H1 (cell line): ENCODE results near the gene LAIR1. TPM values are rescaled to one million over a fixed set of nuclear protein-coding genes. Genes with fewer than 3 reads are reported as not detected.

Experiments
- CTCF ChIA-PET: fragments of 300-600 bp; sonication (Branson Sonifier 250); formaldehyde crosslinking; loops from one replicate; lab custom pipeline; 2021; ENCODE audit not compliant: partially characterized antibody; lab: Charles Lee
- POLR2A ChIA-PET: fragments of 300-600 bp; sonication (Branson Sonifier 250); formaldehyde crosslinking; loops from one replicate; lab custom pipeline; 2021; ENCODE audit warnings: inconsistent platforms; ENCODE audit not compliant: partially characterized antibody; lab: Charles Lee
- DNase-seq, 2 experiments: peaks; one replicate each; pipeline versions ENCODE4 v3.0.0 to v3.0.0-alpha.2; 2010 to 2022; ENCODE audit warnings: low spot score in 2 of 2, low read depth in 1 of 2, mixed read lengths in 1 of 2
- FAIRE-seq: peaks from 2 replicates; lab custom pipeline; 2011; peaks lifted over from hg19 to GRCh38; lab: Jason Lieb, UNC
- H2AFZ ChIP-seq: 2 replicates; pipeline ENCODE4 v1.8.1; 2012; ENCODE audit warnings: low read length, inconsistent platforms
- H2AK5ac ChIP-seq: 2 replicates; pipeline ENCODE4 v1.6.1; 2013; ENCODE audit warnings: low read depth, low read length
- H2BK120ac ChIP-seq: replicated peaks from 2 replicates; pipeline ENCODE3; 2013; ENCODE audit warnings: low read depth, low read length, inconsistent platforms
- H2BK12ac ChIP-seq: 2 replicates; pipeline ENCODE4 v1.6.1; 2013; ENCODE audit warnings: low read depth, low read length
- H2BK15ac ChIP-seq: 2 replicates; pipeline ENCODE4 v1.6.1; 2013; ENCODE audit warnings: low read length
- H2BK20ac ChIP-seq: 2 replicates; pipeline ENCODE4 v1.6.1; 2013; ENCODE audit warnings: low read length
- H2BK5ac ChIP-seq: 2 replicates; pipeline ENCODE4 v1.6.1; 2013; ENCODE audit warnings: low read depth, low read length
- H3K14ac ChIP-seq: 2 replicates; pipeline ENCODE4 v1.6.1; 2013; ENCODE audit warnings: inconsistent platforms; ENCODE audit not compliant: insufficient read length
- H3K18ac ChIP-seq: 2 replicates; pipeline ENCODE4 v1.6.1; 2013; ENCODE audit warnings: low read length; ENCODE audit errors: extremely low read depth
- H3K23ac ChIP-seq: 2 replicates; pipeline ENCODE4 v1.6.1; 2013; ENCODE audit warnings: inconsistent platforms; ENCODE audit not compliant: insufficient read length
- H3K23me2 ChIP-seq: 2 replicates; pipeline ENCODE4 v1.6.1; 2013; ENCODE audit warnings: low read depth, low read length
- H3K27ac ChIP-seq: 2 replicates; pipeline ENCODE4 v1.6.1; 2011; ENCODE audit warnings: low read depth, low read length, inconsistent platforms
- H3K27me3 ChIP-seq, 4 experiments: replicated peaks in 1 of 4; 1 replicate in 1 of 4; 2 replicates in 3 of 4; pipeline versions ENCODE4 v1.6.1 to v1.8.1; 2011 to 2013; ENCODE audit warnings: low read length in 3 of 4, mild to moderate bottlenecking in 3 of 4, inconsistent platforms in 2 of 4, mixed read lengths in 2 of 4, moderate library complexity in 1 of 4; ENCODE audit not compliant: control insufficient read depth in 3 of 4, insufficient read depth in 3 of 4; ENCODE audit errors: extremely low read depth in 1 of 4
- H3K36me3 ChIP-seq, 4 experiments: 2 replicates each; pipeline versions ENCODE4 v1.6.1 to v1.8.1; 2011 to 2013; ENCODE audit warnings: mild to moderate bottlenecking in 4 of 4, low read length in 3 of 4, moderate library complexity in 2 of 4, control low read depth in 1 of 4, inconsistent platforms in 1 of 4; ENCODE audit not compliant: insufficient read depth in 4 of 4, control insufficient read depth in 2 of 4
- H3K4ac ChIP-seq: replicated peaks from 2 replicates; pipeline ENCODE3; 2013; ENCODE audit warnings: low read length, low read depth, mixed read lengths, inconsistent platforms; ENCODE audit not compliant: insufficient read length
- H3K4me1 ChIP-seq, 4 experiments: replicated peaks in 1 of 4; 1 replicate in 1 of 4; 2 replicates in 3 of 4; pipeline versions ENCODE4 v1.6.1 to v1.8.1; 2011 to 2013; ENCODE audit warnings: low read length in 3 of 4, inconsistent platforms in 2 of 4, mixed read lengths in 1 of 4; ENCODE audit not compliant: insufficient read depth in 4 of 4, control insufficient read depth in 3 of 4
- H3K4me2 ChIP-seq, 2 experiments: 2 replicates each; pipeline versions ENCODE4 v1.6.1 to v1.8.1; 2011 to 2013; ENCODE audit warnings: low read depth in 2 of 2, low read length in 2 of 2, control low read depth in 1 of 2, inconsistent platforms in 1 of 2, mild to moderate bottlenecking in 1 of 2; ENCODE audit not compliant: insufficient read depth in 1 of 2
- H3K4me3 ChIP-seq, 4 experiments: fragments of 200-600, 300-600 bp in 1 of 4; sonication (generic), shearing (Covaris generic), sonication (Bioruptor Twin) in 1 of 4; 2 replicates each; pipeline versions ENCODE4 v1.5.1 to v1.8.1; 2011 to 2016; ENCODE audit warnings: low read length in 4 of 4, low read depth in 3 of 4, control low read depth in 2 of 4, inconsistent platforms in 2 of 4, mild to moderate bottlenecking in 2 of 4, mixed read lengths in 1 of 4, moderate library complexity in 1 of 4; ENCODE audit not compliant: insufficient read depth in 2 of 4; ENCODE audit errors: extremely low read depth in 1 of 4
- H3K56ac ChIP-seq: replicated peaks from 2 replicates; pipeline ENCODE3; 2013; ENCODE audit warnings: low read depth, mild to moderate bottlenecking, mixed read lengths, low read length, inconsistent platforms; ENCODE audit not compliant: insufficient read length
- H3K79me1 ChIP-seq: 2 replicates; pipeline ENCODE4 v1.6.1; 2013; ENCODE audit warnings: low read depth, low read length, control low read depth
- H3K79me2 ChIP-seq, 2 experiments: 2 replicates each; pipeline versions ENCODE4 v1.6.1 to v1.8.1; 2012 to 2013; ENCODE audit warnings: low read length in 2 of 2, mild to moderate bottlenecking in 2 of 2, inconsistent platforms in 1 of 2; ENCODE audit not compliant: insufficient read depth in 2 of 2, control insufficient read depth in 1 of 2
- H3K9ac ChIP-seq, 4 experiments: replicated peaks in 1 of 4; 1 replicate in 1 of 4; 2 replicates in 3 of 4; pipeline versions ENCODE4 v1.6.1 to v1.8.1; 2011 to 2013; ENCODE audit warnings: low read depth in 3 of 4, low read length in 3 of 4, control low read depth in 2 of 4, mild to moderate bottlenecking in 2 of 4, moderate library complexity in 2 of 4, inconsistent platforms in 1 of 4; ENCODE audit errors: extremely low read depth in 1 of 4
- H3K9me3 ChIP-seq, 2 experiments: 2 replicates each; pipeline versions ENCODE4 v1.6.1 to v1.8.1; 2012 to 2013; ENCODE audit warnings: mild to moderate bottlenecking in 2 of 2, moderate library complexity in 2 of 2, control low read depth in 1 of 2, inconsistent platforms in 1 of 2, low read depth in 1 of 2, low read length in 1 of 2, mixed read lengths in 1 of 2; ENCODE audit not compliant: insufficient read depth in 2 of 2
- H4K20me1 ChIP-seq, 2 experiments: replicated peaks in 1 of 2; 2 replicates each; pipeline versions ENCODE3 to v1.8.1; 2011 to 2013; ENCODE audit warnings: inconsistent platforms in 2 of 2, low read length in 2 of 2, mild to moderate bottlenecking in 1 of 2; ENCODE audit not compliant: insufficient read depth in 2 of 2, control insufficient read depth in 1 of 2
- H4K5ac ChIP-seq: 2 replicates; pipeline ENCODE4 v1.6.1; 2013; ENCODE audit warnings: low read length, low read depth, mixed read lengths, inconsistent platforms; ENCODE audit not compliant: insufficient read length
- H4K8ac ChIP-seq: 2 replicates; pipeline ENCODE4 v1.8.0; 2013; ENCODE audit warnings: mild to moderate bottlenecking, moderate library complexity, low read length, inconsistent platforms; ENCODE audit not compliant: insufficient read depth; ENCODE audit errors: extremely low read depth
- H4K91ac ChIP-seq: replicated peaks from 2 replicates; pipeline ENCODE3; 2013; ENCODE audit warnings: low read length, mixed read lengths, inconsistent platforms; ENCODE audit not compliant: insufficient read length
- POLR2A ChIP-seq, 2 experiments: IDR thresholded peaks; 1 replicate in 1 of 2; 2 replicates in 1 of 2; pipeline ENCODE4 v1.6.1; 2011; ENCODE audit warnings: low read depth in 2 of 2, low read length in 2 of 2, mild to moderate bottlenecking in 2 of 2; ENCODE audit errors: control extremely low read depth in 1 of 2
- TAF7 ChIP-seq: optimal IDR thresholded peaks from 2 replicates; pipeline ENCODE3; 2011; ENCODE audit warnings: low read depth, mild to moderate bottlenecking, inconsistent platforms, low read length, moderate library complexity, borderline replicate concordance
- TBP ChIP-seq: IDR thresholded peaks from 2 replicates; pipeline ENCODE4 v1.6.1; 2011; ENCODE audit warnings: low read depth, low read length, improper control_type of control experiment
- WGBS, 2 experiments: shearing (Covaris generic) in 1 of 2; methylation state at CpG; one replicate each; pipeline versions ENCODE4 v1.1.6 to v1.1.7; 2013 to 2015; ENCODE audit warnings: low lambda C conversion rate in 2 of 2, mixed read lengths in 2 of 2, inconsistent platforms in 1 of 2, low coverage in 1 of 2, missing lambda C conversion rate in 1 of 2; ENCODE audit not compliant: insufficient replicate concordance in 2 of 2, insufficient coverage in 1 of 2, insufficient read length in 1 of 2; ENCODE audit errors: extremely low coverage in 1 of 2, missing lambda C conversion rate in 1 of 2; 5-methylcytosine and 5-hydroxymethylcytosine counted together
- polyA plus RNA-seq, 7 experiments: library from polyadenylated mRNA; depleted of rRNA in 3 of 7; stranded (reverse) in 5 of 7; unstranded in 2 of 7; fragments of >200 nt in 5 of 7; fragments of 200-250 nt in 2 of 7; gene quantifications; 1 replicate in 5 of 7; 2 replicates in 1 of 7; 4 replicates in 1 of 7; pipeline versions ENCODE4 v1.2.1 to v1.2.3, GENCODE V29; 2011 to 2013; ENCODE audit warnings: missing spikeins in 2 of 7, mixed read lengths in 2 of 7
- total RNA-seq: library from RNA; stranded (reverse); fragmentation: NEBNext Ultra II Directional; extraction: Animal tissue kit (Norgen Biotek cat#: 25700); gene quantifications from 2 replicates; pipeline ENCODE4 v1.2.1, GENCODE V29; 2021
- TF ChIP-seq, protein P1 (sequence below), 3 experiments: IDR thresholded peaks; 1 replicate in 2 of 3; 2 replicates in 1 of 3; pipeline versions ENCODE4 v1.5.1 to v1.6.1; 2011; ENCODE audit warnings: low read length in 3 of 3, mild to moderate bottlenecking in 3 of 3, inconsistent platforms in 2 of 3, low read depth in 1 of 3, moderate library complexity in 1 of 3; ENCODE audit not compliant: insufficient read depth in 1 of 3; ENCODE audit errors: control extremely low read depth in 1 of 3

The LAIR1 gene
- total and polyA plus RNA-seq, 2 of the 8 experiments (the other 6 are each of a cell fraction or from before 2014, with no cell fraction given), result 0.18 TPM; not detected in 1

- no peaks in the 10 kb centered on the region; a peak in 1 of 7 replicates for H3K4me1 ChIP-seq
- TF ChIP-seq, protein P1, sequence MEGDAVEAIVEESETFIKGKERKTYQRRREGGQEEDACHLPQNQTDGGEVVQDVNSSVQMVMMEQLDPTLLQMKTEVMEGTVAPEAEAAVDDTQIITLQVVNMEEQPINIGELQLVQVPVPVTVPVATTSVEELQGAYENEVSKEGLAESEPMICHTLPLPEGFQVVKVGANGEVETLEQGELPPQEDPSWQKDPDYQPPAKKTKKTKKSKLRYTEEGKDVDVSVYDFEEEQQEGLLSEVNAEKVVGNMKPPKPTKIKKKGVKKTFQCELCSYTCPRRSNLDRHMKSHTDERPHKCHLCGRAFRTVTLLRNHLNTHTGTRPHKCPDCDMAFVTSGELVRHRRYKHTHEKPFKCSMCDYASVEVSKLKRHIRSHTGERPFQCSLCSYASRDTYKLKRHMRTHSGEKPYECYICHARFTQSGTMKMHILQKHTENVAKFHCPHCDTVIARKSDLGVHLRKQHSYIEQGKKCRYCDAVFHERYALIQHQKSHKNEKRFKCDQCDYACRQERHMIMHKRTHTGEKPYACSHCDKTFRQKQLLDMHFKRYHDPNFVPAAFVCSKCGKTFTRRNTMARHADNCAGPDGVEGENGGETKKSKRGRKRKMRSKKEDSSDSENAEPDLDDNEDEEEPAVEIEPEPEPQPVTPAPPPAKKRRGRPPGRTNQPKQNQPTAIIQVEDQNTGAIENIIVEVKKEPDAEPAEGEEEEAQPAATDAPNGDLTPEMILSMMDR (IDR thresholded peaks at IDR 0.05; ENCODE audit: control extremely low read depth in 1 of 3, insufficient read depth in 1 of 3, low read depth in 1 of 3, low read length in 3 of 3), result no peak
- TF ChIP-seq POLR2A (IDR thresholded peaks at IDR 0.05; ENCODE audit: control extremely low read depth in 1 of 2, low read depth in 2 of 2, low read length in 2 of 2), result peak in 1 of 2 experiments; percentile 49; a peak in 2 of 3 replicates
- peak; percentile 93 for TF ChIP-seq TAF7
- TF ChIP-seq TBP, result peak; percentile 46; the same call in 1 of the 2 replicates
- 0 out of 2 replicates have a peak overlapping the region, but pooled peaks have one; percentile 29 for H2BK15ac ChIP-seq
- peaks cover 6 to 15% of the 10 kb centered on the region in 2 experiments; a peak in 2 of 4 replicates for H3K9me3 ChIP-seq
- WGBS, 2 experiments, result 88% methylated on average over 25 of the region's 29 CpGs; no CpG with 5 or more reads in 1 of the 2 experiments
- H2BK20ac ChIP-seq, result 0 out of 2 replicates have a peak overlapping the region, but pooled peaks have one; percentile 32
- H3K79me1 ChIP-seq, result no peaks in the 10 kb centered on the region
- H3K27me3 ChIP-seq, result no peaks in the 10 kb centered on the region
- no peak overlapping the region for H3K23ac ChIP-seq
- H3K4me2 ChIP-seq, result peak overlapping the region; percentile 7 to 18; a peak in 3 of 4 replicates
- H3K27ac ChIP-seq, result peak overlapping the region; percentile 69; the same call in 1 of the 2 replicates
- H4K20me1 ChIP-seq, result no peaks in the 10 kb centered on the region
- H3K56ac ChIP-seq, result no peak overlapping the region
- peak overlapping the region in 2 of 4 experiments; percentile 42 to 59; a peak in 1 of 7 replicates for H3K9ac ChIP-seq
- no peaks in the 10 kb centered on the region for H3K79me2 ChIP-seq
- ChIA-PET CTCF (interaction anchor here (0.6 to 1.9 kb wide), 9 partner anchors 7 to 1835 kb away, joined by 3 to 10 read pairs (median 4); partner anchors contain the start of gene MBOAT7), POLR2A (interaction anchor here (0.7 to 1.6 kb wide), 10 partner anchors 9 to 183 kb away, joined by 3 to 7 read pairs (median 4); partner anchors contain the start of genes LILRB5, MBOAT7 and RPS9)
- H3K36me3 ChIP-seq, result no peaks in the 10 kb centered on the region
- no peak overlapping the region for H3K14ac ChIP-seq
- no peak overlapping the region for H2BK120ac ChIP-seq
- H2BK12ac ChIP-seq, result no peak overlapping the region; the same call in 1 of the 2 replicates
- H2AK5ac ChIP-seq, result peak overlapping the region; percentile 13; the same call in 1 of the 2 replicates
- H2AFZ ChIP-seq, result no peak overlapping the region
- H2BK5ac ChIP-seq, result peak overlapping the region; percentile 68
- H4K8ac ChIP-seq, result no peak overlapping the region
- H3K23me2 ChIP-seq, result no peaks in the 10 kb centered on the region
- H4K5ac ChIP-seq, result no peak overlapping the region
- peak overlapping the region; percentile 44 for H4K91ac ChIP-seq
- H3K4me3 ChIP-seq, result no peak overlapping the region
- FAIRE-seq (no peak), DNase-seq (no peak)
- no peak overlapping the region for H3K18ac ChIP-seq
- no peak overlapping the region for H3K4ac ChIP-seq
Observed at GRCh38 chr19:54317108-54317964, 47.4 kb downstream of the LAIR1 start.
